NT2/D1 (cell line): ENCODE results near the gene FAM9B.

Experiments
- SUZ12 ChIP-seq: IDR thresholded peaks from 2 replicates; pipeline ENCODE4 v1.6.1; 2011; ENCODE audit not compliant: insufficient read length, insufficient read depth; ENCODE audit errors: extremely low read depth
- YY1 ChIP-seq: IDR thresholded peaks from 2 replicates; pipeline ENCODE4 v1.6.1; 2011; ENCODE audit not compliant: insufficient read length, insufficient read depth
- ZNF274 ChIP-seq: IDR thresholded peaks from 2 replicates; pipeline ENCODE4 v1.6.1; 2011; ENCODE audit warnings: mild to moderate bottlenecking, low read depth, low read length

- TF ChIP-seq ZNF274 (no peak), SUZ12 (no peak), YY1 (no peak)
Observed at GRCh38 chrX:9019151-9019550, 14.8 kb downstream of the FAM9B start.
